Muscle of leg (tissue), 16 donors: Measurements from ENCODE around the gene PLCB4. TPM values are rescaled to one million over a fixed set of nuclear protein-coding genes. Genes with fewer than 3 reads are reported as not detected.

Source experiments
- DNase-seq: peaks from one replicate; pipeline ENCODE4 v3.0.0; 2013
- H3K27ac ChIP-seq: one replicate; pipeline ENCODE4 v1.5.1; 2013; ENCODE audit warnings: mild to moderate bottlenecking, low read length, control low read depth
- H3K27me3 ChIP-seq: one replicate; pipeline ENCODE4 v1.6.1; 2013; ENCODE audit warnings: low read length; ENCODE audit not compliant: control insufficient read depth, insufficient read depth
- H3K36me3 ChIP-seq: one replicate; pipeline ENCODE4 v1.6.1; 2013; ENCODE audit warnings: low read length; ENCODE audit not compliant: control insufficient read depth, insufficient read depth
- H3K4me1 ChIP-seq: one replicate; pipeline ENCODE4 v1.6.1; 2013; ENCODE audit warnings: low read length; ENCODE audit not compliant: control insufficient read depth, insufficient read depth
- H3K4me3 ChIP-seq: one replicate; pipeline ENCODE4 v1.5.1; 2013; ENCODE audit warnings: low read length, control low read depth
- H3K9me3 ChIP-seq: replicated peaks from 2 replicates; pipeline ENCODE4 v1.6.1; 2013; ENCODE audit warnings: low read depth, low read length; ENCODE audit not compliant: control insufficient read depth
- WGBS: methylation state at CpG from one replicate; pipeline ENCODE4 v1.1.5; 2013; ENCODE audit warnings: missing lambda C conversion rate; ENCODE audit not compliant: insufficient coverage; 5-methylcytosine and 5-hydroxymethylcytosine counted together
- long read RNA-seq, 11 donors: transcript quantifications; one replicate each; lab custom pipeline, GENCODE V29; 2026
- polyA plus RNA-seq, 8 donors: library from polyadenylated mRNA; unstranded; fragments of 120-200 nt; gene quantifications; one replicate each; pipeline versions ENCODE4 v1.2.1 to v1.2.3, GENCODE V29; 2013; ENCODE audit warnings: inconsistent platforms in 1 of 8, low replicate concordance in 1 of 8; ENCODE audit not compliant: insufficient read length in 8 of 8, insufficient read depth in 1 of 8
- total RNA-seq: library from RNA; stranded (reverse); fragments of 120-200 nt; gene quantifications from one replicate; pipeline ENCODE4 v1.2.4, GENCODE V29; 2013

PLCB4 gene
- total RNA-seq (5.7 TPM), polyA plus RNA-seq (1 to 10 TPM; 3.1 to 5.8 (median 4.1) TPM)
- long read RNA-seq, donor 1 = 0 reads
- long read RNA-seq, donor 2 = 0 reads
- long read RNA-seq, donor 3 = 0 reads
- long read RNA-seq, donor 4 = 0 reads
- long read RNA-seq, donor 5 = 0 reads
- long read RNA-seq, donor 6 = 0 reads
- long read RNA-seq, donor 7 = 0 reads
- long read RNA-seq, donor 8 = 0 reads
- long read RNA-seq, donor 9 = 0 reads
- long read RNA-seq, donor 10 = 0 reads
- long read RNA-seq, donor 11 = 0 reads

DNA sequence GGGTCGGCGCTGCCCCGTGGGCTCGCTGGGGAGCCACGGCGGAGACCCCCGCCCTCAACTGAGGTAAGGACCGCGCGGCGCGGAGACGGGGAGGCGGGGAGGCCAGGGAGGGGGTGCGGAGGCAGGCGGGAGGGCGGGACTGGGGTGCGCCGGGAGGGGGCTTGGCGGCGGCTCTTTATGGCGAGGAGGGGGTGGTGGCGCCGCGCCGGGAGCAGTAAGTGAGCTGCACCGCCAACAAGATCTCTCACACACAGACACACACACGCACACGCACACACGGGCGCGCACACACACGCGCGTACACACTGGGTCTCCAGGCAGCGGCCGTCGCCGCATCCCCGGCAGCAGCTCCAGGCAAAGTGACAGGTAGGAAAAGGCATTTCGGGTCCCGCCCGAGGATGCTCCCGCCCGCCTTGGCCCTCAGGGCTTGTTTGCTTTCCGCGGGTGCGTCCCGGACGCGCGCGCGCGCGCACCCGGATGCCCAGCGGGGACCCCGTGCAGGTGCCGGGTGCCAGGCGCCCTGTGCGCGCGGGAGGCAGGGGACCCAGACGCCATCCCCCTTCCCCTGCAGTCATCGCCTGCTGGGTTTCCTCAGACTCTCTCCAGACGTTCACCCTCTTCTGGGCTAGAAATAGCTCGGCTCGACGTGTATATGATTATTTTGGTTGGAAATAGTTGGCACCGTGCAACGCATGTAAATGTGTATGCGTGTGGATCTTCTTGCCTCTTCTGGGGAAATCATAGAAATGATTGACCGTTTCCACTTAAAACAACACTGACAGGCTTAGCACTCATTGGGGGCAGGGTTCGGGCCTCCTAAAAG, at the start of gene PLCB4:
Gene PLCB4, plus strand, starts transcription at position 247 of the 823 bp plus-strand sequence. CDS start 238,728 bp downstream, outside the sequence.
- Histone ChIP-seq H3K4me1 (peaks cover 5% of the 10 kb centered on the region), H3K36me3 (no peaks in the 10 kb centered on the region), H3K4me3 (peak within 1 kb of the TSS; percentile 60), H3K9me3 (no peaks in the 10 kb centered on the region), H3K27me3 (peaks cover 7% of the 10 kb centered on the region), H3K27ac (peak within 1 kb of the TSS; percentile 82)
- under 1% methylated on average over 34 of the region's 75 CpGs for WGBS
- peak; percentile 67 for DNase-seq

DNA sequence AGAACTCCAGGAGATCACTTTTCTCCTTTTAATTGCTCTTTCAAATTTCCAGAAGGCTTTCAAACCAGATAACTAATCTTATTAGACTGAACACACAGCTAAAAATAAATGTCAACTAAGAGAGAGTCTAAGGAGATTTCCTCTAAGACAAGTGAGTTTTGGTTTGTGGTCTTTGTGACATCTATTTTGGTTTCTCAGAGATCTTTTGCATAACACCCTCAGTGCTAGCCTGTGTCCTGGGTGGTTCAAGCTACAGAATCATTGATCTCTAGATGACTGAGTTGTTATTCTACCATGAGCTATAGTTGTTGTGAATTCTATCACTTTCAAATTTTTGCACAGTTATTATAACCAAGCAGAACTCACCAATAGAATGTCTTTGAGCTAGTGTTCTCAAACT, 49.1 kb upstream of the PLCB4 start:
- no peak overlapping the region for H3K27ac ChIP-seq

GRCh38 chr20:9021216-9021615, 47.7 kb upstream of the PLCB4 start:
- Histone ChIP-seq H3K4me3 (no peak overlapping the region), H3K27ac (no peak overlapping the region), H3K9me3 (no peaks in the 10 kb centered on the region), H3K27me3 (no peaks in the 10 kb centered on the region), H3K4me1 (peaks cover 6% of the 10 kb centered on the region), H3K36me3 (no peaks in the 10 kb centered on the region)
- WGBS = 68% methylated on average over 3 of the region's 3 CpGs
- no peak for DNase-seq

More for the DNA sequence above, 49.1 kb upstream of the PLCB4 start:
- Histone ChIP-seq H3K36me3 (no peaks in the 10 kb centered on the region), H3K4me3 (no peak overlapping the region), H3K9me3 (no peaks in the 10 kb centered on the region), H3K27me3 (no peaks in the 10 kb centered on the region), H3K4me1 (peaks cover 6% of the 10 kb centered on the region)
- no peak for DNase-seq

- Histone ChIP-seq H3K27me3 (no peaks in the 10 kb centered on the region), H3K27ac (no peak overlapping the region), H3K9me3 (no peaks in the 10 kb centered on the region), H3K4me1 (peaks cover 6% of the 10 kb centered on the region), H3K36me3 (no peaks in the 10 kb centered on the region), H3K4me3 (no peak overlapping the region)
- WGBS = 27% methylated on average over 2 of the region's 2 CpGs
- peak; percentile 29 for DNase-seq
These were observed 47.2 kb upstream of the PLCB4 start for GRCh38 chr20:9021699-9022098.

GRCh38 chr20:9022376-9022775, 46.5 kb upstream of the PLCB4 start:
- H3K27ac ChIP-seq = no peak overlapping the region
- peaks cover 6% of the 10 kb centered on the region for H3K4me1 ChIP-seq
- H3K36me3 ChIP-seq = no peaks in the 10 kb centered on the region
- DNase-seq = peak; percentile 59
- WGBS = no CpG with 5 or more reads among the region's 2 CpGs
- H3K9me3 ChIP-seq = no peaks in the 10 kb centered on the region
- no peaks in the 10 kb centered on the region for H3K27me3 ChIP-seq
- H3K4me3 ChIP-seq = no peak overlapping the region

DNA sequence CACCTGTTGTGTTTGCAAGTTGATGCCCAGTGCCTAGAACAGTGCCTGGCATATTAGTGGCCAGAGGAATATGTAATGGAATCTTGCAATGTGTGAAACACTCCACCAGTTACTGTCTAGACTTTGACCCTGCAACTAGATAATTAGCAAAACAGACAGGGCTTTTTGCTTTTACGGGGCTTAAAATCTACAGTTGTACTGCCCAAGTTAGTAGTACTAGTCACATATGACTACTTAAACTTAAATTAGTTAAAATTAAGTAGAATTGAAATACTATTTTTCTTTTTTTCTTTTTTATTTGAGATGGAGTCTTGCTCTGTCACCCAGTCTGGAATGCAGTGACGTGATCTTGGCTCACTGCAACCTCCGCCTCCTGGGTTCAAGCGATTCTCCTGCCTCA, 44.3 kb upstream of the PLCB4 start:
- Histone ChIP-seq H3K4me1 (peaks cover 6% of the 10 kb centered on the region), H3K27me3 (no peaks in the 10 kb centered on the region), H3K27ac (no peak overlapping the region), H3K9me3 (no peaks in the 10 kb centered on the region), H3K4me3 (no peak overlapping the region), H3K36me3 (no peaks in the 10 kb centered on the region)
- no peak for DNase-seq
- no CpG with 5 or more reads among the region's 4 CpGs for WGBS

- 100% methylated on average over 1 of the region's 5 CpGs for WGBS
- no peak overlapping the region for H3K4me3 ChIP-seq
- H3K36me3 ChIP-seq = no peaks in the 10 kb centered on the region
- no peak for DNase-seq
- H3K27ac ChIP-seq = no peak overlapping the region
- no peaks in the 10 kb centered on the region for H3K9me3 ChIP-seq
- peaks cover 6% of the 10 kb centered on the region for H3K4me1 ChIP-seq
- no peaks in the 10 kb centered on the region for H3K27me3 ChIP-seq
These were observed 43.9 kb upstream of the PLCB4 start for GRCh38 chr20:9025011-9025410.

DNA sequence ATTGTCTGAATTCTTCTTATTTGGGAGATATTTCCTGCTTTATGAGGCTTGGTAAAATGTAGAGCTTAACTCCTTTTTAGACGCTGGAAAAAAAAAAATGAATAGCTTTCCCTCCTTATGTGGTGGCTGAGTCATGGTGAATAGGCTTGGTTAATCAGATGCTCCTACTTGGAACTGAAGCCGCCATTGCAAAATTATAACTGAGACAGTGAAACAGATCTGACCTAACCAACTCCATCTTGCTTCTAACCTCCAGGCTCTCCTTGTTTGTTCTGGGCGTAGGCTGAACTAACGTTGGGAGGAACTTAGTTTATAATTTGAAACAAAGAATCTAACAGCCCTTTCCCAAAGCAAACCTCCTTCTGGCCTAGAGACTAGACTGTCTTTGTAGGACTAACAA, 43.2 kb upstream of the PLCB4 start:
- WGBS = no CpG with 5 or more reads among the region's 4 CpGs
- H3K4me1 ChIP-seq = peaks cover 6% of the 10 kb centered on the region
- H3K36me3 ChIP-seq = no peaks in the 10 kb centered on the region
- no peak overlapping the region for H3K4me3 ChIP-seq
- no peaks in the 10 kb centered on the region for H3K9me3 ChIP-seq
- no peaks in the 10 kb centered on the region for H3K27me3 ChIP-seq
- DNase-seq = no peak
- H3K27ac ChIP-seq = no peak overlapping the region

- peaks cover 3% of the 10 kb centered on the region for H3K4me1 ChIP-seq
- DNase-seq = no peak
- H3K27ac ChIP-seq = no peak overlapping the region
- H3K9me3 ChIP-seq = no peaks in the 10 kb centered on the region
- H3K27me3 ChIP-seq = no peaks in the 10 kb centered on the region
- no CpG with 5 or more reads among the region's 2 CpGs for WGBS
- no peak overlapping the region for H3K4me3 ChIP-seq
- H3K36me3 ChIP-seq = no peaks in the 10 kb centered on the region
These were observed 41.3 kb upstream of the PLCB4 start for GRCh38 chr20:9027626-9028025.

DNA sequence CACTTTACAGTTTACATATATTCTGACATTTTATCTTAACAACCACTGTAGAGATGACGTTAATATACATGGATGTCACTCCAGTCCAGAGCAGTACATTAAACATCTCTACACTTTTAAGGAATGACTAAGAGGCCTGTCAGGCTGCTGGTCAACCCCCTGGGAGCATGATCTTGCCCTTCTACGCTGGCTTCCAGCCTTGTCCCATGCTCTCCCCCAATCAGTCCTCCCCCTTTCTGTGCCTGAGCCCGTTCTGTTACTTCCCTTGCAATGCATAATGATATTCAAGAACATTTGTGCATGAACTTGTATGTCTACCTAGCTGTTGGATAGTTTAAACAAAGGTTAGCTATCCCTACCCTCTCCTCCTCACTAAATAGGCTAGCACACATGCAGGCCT, 40.5 kb upstream of the PLCB4 start:
- no peaks in the 10 kb centered on the region for H3K9me3 ChIP-seq
- 82% methylated on average over 2 of the region's 3 CpGs for WGBS

More for the DNA sequence above, 40.5 kb upstream of the PLCB4 start:
- Histone ChIP-seq H3K4me1 (peaks cover 3% of the 10 kb centered on the region), H3K27me3 (no peaks in the 10 kb centered on the region), H3K36me3 (no peaks in the 10 kb centered on the region), H3K4me3 (no peak overlapping the region), H3K27ac (no peak overlapping the region)
- no peak for DNase-seq
